ENCODE data around the gene JPT2. TPM values are rescaled to one million over a fixed set of nuclear protein-coding genes. Genes with fewer than 3 reads are reported as not detected.

JPT2 gene, protein sequence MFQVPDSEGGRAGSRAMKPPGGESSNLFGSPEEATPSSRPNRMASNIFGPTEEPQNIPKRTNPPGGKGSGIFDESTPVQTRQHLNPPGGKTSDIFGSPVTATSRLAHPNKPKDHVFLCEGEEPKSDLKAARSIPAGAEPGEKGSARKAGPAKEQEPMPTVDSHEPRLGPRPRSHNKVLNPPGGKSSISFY
- 10 to 100 TPM; 29.1 to 35.3 TPM for total RNA-seq
- long read RNA-seq, partial matches to known transcripts: 2 of 10 reads
- long read RNA-seq, other reads (novel, unspliced or antisense): 6 of 10 reads

DNA sequence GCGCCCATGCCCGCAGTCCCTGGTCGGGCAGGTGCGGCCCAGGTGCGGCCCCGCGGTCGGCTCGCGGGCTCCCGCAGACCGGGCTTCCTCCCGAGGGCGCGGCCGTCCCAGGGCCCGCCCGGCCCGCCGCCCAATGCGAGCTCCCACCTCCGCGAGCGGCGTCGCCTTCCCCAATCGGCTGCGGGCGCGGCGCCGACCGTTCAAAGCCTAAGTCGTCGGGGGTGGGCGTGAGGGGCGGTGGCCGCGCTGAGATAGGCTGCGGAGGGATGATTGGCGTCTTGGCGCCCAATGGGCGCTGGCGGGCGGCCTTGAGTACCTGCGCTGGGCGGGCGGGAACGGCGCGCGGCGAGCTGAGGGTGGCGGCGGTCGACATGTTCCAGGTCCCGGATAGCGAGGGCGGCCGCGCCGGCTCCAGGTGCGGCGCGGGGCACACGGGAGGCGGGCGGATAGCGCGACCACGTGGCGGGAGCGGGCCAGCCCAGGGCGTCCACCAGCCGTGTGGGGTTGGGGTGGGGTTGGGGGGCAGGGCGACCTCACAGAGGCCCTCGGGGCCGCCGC is at the start of gene JPT2:
JPT2 (plus strand) TSS at position 338 of the 558 bp plus-strand sequence; CDS start at position 372, 34 bp downstream.
- peak; percentile 98 for DNase-seq
- intact Hi-C loops (cut with DNase I): loop anchor here in 1 of 2 donors (10.0 kb wide), 1 partner anchor 63 kb away; the partner anchor contains the start of genes CRAMP1 and IFT140
- peak; percentile 99 for ATAC-seq

DNA sequence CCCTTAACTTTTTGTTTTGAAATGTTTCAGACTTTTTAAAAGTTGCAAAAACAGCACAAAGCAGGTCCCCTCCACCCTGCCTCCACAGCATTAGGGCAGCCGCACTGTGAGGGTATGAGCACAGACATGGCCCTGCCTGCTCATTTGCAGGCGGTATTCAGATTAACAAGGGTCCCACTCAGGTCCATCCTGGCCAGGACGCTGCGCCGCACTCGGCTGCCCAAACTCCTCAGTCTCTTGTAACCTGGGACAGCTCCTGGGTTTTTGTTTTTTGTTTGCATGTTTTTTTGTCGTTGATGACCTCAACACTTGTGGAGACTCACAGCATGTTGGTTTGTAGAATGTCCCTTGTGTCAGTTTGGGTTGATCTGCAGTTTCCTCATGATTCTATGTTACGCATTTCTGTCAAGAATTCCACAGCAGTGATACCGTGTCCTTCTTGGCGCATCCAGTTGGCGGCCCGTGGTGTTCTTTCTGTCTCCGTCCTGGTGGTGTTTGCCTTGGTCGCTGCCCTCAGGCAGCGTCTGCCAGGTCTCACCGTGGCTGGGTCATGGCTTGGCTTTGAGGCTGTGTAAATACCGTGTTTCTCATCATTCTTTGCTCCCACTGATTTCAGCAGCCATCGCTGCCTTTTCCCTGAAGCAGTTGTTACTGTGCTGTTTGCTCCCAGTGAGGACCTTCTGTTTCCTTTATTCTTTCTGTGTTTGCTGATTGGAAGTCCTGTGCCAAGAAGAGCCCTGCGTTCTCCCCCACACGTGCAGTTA is 47.4 kb upstream of the JPT2 start:
- intact Hi-C loops (cut with DNase I): no loop called here

DNA sequence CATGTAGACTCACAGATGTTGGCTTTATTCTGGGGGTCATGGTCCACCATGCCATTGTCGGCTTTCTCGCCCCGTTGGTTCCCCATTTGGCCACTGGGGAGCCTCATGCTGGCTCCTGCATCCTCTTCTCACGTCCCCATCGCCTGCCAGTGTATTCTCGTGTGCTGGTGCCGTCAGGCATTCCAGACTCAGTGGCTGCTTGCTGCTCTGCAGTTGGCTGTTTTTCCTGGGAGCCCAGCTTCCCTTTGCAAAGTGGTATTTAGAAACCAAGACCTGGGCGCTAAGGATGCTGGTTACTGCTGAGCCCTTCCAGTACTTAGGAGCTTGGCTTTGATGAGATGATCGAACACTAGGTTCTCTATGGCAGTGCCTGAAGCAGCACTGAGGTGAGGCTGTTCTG is 46.8 kb upstream of the JPT2 start:
- ATAC-seq (no peak), DNase-seq (no peak)
- intact Hi-C loops (cut with DNase I): no loop called here

More for the DNA sequence above, 47.4 kb upstream of the JPT2 start:
- peak; percentile 44 for DNase-seq
- ATAC-seq: no peak

DNA sequence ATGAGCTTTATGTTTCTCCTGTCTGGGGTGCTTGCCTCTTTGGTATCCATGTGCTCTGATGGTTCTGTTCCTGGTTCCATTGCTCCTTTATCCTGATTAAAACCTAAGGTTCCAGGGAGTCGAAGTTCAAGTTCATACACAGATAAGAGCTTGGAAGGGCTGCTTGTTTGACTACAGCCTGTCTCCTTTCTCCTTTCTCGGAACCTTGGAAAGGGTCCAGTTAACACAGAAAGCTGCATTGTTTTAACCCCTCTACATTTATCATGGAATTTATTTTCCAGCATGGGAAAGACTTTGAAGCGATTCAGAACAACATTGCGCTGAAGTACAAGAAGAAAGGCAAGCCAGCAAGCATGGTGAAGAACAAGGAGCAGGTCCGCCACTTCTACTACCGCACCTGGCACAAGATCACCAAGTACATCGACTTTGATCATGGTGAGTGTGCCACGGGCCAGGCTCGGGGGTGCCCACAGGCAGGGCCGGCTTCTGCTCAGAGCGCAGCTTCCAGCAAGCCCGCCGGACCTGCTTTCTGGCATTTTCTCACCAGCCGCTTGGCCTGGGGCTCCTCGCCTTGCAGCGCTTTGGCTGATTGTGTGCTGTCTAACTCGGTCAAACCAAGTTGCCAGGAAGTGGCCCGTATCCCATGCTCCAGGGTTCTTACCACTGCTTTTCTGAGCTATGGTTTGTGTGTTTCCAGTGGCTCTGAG is 46.0 kb upstream of the JPT2 start:
- intact Hi-C loops (cut with DNase I): no loop called here
- ATAC-seq (no peak), DNase-seq (no peak)

DNA sequence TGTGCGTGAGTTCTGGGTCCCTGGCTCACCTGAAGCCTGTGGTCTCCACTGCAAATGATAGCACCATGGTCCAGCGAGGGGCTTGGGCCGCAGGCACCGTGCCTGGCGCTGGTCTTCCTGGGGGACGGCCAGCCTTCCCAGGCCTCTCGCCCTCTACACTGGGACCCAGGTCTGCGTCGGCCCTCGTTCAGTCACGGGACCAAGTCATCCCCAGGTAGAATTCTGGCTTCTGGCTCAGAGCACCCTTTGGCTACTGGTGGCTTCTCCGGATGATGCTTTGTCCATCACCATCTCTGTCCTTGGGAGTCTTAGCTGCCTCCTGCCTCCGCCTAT is 45.5 kb upstream of the JPT2 start:
- intact Hi-C loops (cut with DNase I): no loop called here
- no peak for ATAC-seq
- DNase-seq: no peak

DNA sequence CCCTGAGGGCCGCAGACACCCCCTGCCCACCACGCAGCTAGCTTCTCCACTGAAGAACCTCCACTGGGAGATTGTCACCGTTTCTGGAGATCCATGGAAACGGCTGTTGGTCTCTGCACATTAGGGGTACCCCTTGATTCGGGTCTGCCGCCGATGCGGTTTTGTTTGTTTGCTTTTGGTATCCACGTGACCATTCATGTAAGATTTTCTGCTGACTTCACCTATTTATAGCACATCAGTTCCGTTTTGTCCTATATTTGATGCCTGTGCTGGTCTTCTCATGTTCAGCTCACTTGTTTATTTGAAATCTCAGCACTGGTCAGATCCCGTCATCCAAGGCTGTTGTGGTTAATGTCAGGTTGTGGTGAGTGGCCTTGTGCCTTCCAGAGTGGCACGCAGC is 44.8 kb upstream of the JPT2 start:
- no peak for DNase-seq
- intact Hi-C loops (cut with DNase I): no loop called here
- ATAC-seq: no peak

DNA sequence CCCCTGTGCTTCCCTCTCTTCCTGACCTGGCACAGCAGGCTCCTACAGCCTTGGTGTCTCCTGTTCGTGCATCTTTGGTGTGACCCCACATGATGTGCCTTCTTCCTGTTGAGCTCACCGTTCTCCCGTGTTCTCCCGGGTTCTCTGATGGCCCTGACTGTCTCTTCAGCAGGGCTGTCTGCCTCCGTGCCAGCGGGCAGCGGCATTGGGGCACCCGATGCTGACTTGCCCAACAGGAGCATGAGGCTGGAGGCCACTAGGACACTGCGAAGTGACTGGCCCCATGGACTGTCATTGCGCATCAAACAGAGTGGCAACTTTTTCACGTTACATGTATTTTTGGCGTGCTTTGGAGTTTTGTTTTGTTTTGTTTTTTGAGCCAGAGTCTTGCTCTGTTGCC is 43.5 kb upstream of the JPT2 start:
- DNase-seq (no peak), ATAC-seq (no peak)
- intact Hi-C loops (cut with DNase I): no loop called here

DNA sequence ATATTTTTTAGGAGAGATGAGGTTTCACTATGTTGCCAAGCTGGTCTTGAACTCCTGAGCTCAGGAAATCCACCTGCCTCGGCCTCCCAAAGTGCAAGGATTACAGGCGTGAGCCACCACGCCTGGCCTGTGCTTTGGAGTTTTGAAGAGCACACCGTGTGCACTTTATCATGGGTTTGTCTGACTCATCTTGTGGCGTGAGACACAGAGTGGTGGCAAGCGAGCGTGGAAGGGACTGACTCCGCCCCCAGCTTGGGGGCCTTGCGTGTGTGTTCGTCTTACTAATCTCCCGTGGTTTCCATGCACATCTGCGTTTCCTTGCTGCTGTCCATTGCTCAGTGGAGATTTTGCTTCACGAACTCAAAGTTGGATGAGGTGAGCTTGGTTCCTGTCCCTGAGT is 43.0 kb upstream of the JPT2 start:
- intact Hi-C loops (cut with DNase I): no loop called here
- ATAC-seq (no peak), DNase-seq (no peak)

DNA sequence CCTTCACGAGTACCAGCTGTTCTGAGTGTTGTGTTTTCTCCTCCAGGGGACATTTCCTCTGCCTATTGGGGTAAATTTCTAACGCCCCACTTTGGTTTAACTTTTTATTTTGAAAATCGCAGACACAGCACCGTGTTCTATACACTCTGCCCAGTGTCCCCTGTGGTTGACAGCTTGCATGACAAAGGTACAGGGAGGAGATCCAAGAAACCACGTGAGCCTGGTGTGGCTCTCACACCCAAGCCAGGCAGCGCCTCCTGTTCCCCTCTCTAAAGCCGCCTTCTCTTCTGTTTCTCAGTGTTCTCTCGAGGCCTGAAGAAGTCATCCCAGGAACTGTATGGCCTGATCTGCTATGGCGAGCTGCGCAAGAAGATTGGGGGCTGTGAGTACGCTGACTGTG is 40.6 kb upstream of the JPT2 start:
- intact Hi-C loops (cut with DNase I): no loop called here
- DNase-seq (no peak), ATAC-seq (no peak)

DNA sequence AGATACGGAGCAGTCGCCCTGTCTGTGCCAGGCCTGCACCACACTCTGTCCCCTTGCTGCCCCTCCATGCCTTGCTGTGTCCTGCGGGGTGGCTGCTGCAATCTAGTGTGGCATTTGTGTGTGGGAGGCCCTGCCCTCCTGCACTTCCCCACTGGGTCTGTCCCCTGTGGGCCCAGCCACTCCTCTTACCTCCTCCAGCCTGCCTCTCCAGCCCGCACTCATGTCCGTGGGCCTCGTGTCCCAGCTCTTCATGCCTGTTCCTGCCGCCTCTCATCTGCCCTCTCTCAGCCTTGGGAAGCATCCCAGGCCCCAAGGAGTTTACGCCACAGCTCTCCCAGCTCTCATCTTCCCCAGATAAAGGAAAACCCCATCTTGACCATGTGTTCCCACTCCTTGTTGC is 39.3 kb upstream of the JPT2 start:
- ATAC-seq: no peak
- DNase-seq: no peak
- intact Hi-C loops (cut with DNase I): no loop called here

DNA sequence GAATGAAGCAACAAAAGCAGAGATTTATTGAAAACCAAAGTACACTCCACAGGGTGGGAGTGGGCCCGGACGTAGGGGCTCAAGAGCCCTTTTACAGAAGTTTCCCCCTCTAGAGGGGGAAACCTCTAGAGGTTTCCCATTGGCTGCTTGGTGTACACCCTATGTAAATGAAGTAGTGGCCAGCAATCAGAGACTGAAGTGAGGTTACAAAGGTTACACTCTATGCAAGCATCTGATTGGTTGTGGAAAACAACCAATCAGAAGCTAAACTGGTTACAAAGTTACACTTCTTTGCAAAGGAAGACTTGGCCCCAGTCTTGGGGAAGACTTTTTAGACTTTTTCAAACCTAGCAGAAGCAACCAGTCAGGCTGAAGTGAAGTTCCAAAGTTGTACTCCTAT is 38.8 kb upstream of the JPT2 start:
- DNase-seq: no peak
- intact Hi-C loops (cut with DNase I): no loop called here
- no peak for ATAC-seq

DNA sequence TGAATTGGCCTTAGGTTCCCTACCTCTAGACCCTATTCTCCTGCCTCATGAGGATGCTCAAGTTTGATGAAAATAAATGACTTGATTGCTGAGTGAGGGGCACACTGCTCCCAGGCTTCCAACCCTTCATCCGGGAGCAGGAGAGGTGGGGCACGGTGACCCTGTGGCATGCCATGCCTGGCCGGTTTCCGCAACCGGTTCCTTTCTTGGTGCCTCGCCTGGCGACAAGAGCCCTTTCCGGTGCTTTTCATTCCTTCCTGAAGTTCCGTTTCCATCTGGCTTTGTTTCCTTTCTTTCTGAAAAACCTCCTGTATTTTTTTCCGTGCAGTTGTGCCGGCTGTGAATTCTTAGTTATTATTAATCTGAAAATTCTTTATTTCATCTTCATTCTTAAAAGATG is 38.2 kb upstream of the JPT2 start:
- DNase-seq: no peak
- ATAC-seq: no peak
- intact Hi-C loops (cut with DNase I): no loop called here

DNA sequence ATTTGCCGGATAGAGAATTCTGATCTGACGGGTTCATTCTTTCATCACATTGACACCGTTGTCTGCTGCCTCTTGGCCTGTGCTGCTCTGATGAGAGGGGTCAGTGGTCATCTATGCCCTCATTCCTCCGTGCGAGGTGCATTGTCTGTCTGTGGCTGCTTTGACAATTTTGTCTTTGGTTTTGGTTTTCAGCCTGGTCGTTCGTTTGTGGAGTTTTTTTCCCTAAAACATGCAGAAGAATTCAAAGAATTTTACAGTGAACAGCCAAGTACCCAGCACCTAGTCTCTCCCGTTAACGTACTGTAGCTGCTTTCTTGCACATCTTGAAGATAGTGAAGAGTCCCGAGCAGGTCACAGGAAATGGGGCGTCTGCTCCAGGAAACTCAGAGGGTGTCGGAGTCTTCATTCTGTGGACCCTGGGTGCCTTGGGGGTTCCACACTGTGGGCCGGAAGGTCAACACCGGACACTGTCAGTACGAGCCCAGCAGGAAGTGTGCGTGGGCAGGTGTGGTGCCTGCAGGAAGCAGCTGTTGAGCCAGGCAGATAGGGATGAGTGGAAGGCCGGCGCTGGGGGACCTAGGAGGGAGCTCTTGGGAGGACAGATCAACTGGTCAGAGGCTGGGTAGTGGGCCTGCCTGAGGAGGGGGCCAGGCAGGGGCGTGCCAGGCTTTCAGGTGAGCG is 37.7 kb upstream of the JPT2 start:
- intact Hi-C loops (cut with DNase I): no loop called here
- ATAC-seq: peak in 1 of 2 donors; percentile 33

DNA sequence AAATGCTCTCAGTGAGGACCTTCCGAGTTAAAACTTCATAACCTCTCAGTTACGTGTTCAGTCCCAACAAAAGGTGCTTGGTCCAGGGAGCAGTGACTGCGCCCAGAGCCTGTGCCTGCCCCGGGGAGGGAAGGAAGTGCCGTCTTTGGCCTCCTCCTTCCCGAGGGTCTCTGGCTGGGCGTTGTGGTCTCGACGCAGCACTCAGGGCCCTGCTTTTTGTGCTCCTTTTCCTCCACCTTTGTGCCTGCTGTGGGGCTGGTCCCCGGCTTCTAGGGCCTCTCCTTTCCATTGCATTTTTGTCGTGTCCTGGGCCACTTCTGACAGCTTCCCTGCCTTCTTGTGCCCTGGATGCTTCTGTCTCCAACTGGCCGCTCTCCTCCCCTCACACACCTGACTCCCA is 36.8 kb upstream of the JPT2 start:
- ATAC-seq: no peak

More for the DNA sequence above, 37.7 kb upstream of the JPT2 start:
- no peak for DNase-seq

DNA sequence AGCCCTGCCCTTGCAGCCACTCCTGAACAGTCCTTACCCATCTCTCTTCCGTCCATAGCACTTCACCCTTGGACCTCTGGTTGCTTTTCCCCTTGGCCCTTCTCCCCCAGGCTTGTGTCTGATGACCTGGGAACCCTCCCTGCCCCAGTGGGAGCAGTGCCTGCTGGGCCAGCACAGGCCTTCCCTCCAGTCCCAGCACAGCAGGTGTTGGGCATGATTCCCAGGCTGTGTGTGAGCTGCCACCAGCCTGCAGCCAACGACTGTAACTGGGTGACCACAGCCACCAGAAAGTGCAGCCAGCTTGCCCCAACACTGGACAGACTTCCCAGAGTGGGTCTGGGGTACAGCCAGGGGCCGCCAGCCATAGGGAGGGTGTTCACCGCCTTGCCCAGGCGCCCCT is 35.9 kb upstream of the JPT2 start:
- DNase-seq (no peak), ATAC-seq (peak in 1 of 2 donors; percentile 78)
- intact Hi-C loops (cut with DNase I): no loop called here

More for the DNA sequence above, 36.8 kb upstream of the JPT2 start:
- intact Hi-C loops (cut with DNase I): no loop called here
- DNase-seq: no peak

DNA sequence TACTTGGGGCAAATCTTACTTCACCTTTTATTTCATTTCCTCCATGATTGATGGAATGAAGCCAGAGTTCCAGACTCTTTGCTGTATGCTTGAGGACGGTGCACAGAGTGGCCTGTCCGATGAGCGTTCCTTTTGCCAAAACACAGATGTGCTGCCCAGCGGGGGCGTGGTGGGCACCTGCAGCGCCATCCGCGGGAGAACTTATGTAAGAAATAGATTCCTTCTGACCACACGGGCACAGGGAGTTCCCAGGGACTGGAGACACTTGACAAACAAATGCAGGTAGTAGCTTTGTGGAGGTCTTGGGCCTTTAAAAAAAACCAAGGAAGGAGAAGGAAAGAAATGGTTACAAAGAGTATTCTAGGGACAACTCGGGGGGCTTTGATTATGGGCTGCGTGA is 35.3 kb upstream of the JPT2 start:
- ATAC-seq: no peak
- DNase-seq: no peak
- intact Hi-C loops (cut with DNase I): no loop called here

DNA sequence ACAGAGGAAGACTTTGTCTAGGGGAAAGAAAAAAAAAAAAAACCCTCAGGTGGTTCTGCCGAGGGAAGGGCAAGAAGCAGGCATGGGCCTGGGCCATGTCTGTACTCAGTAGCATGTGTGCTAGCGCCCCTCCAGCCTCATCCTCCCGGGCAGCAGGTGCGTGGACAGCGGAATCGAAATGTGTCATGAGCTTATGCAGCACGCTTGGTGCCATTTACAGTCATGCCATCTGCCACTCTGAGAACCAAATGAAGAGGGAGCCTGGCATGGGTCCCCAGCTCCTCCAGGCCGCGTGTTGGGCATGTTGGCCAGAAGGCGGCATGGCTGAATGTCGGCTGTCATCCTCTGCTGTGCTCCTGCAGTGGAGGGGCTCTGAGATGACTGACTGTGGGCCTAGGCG is 34.6 kb upstream of the JPT2 start:
- ATAC-seq (no peak), DNase-seq (no peak)
- intact Hi-C loops (cut with DNase I): no loop called here

DNA sequence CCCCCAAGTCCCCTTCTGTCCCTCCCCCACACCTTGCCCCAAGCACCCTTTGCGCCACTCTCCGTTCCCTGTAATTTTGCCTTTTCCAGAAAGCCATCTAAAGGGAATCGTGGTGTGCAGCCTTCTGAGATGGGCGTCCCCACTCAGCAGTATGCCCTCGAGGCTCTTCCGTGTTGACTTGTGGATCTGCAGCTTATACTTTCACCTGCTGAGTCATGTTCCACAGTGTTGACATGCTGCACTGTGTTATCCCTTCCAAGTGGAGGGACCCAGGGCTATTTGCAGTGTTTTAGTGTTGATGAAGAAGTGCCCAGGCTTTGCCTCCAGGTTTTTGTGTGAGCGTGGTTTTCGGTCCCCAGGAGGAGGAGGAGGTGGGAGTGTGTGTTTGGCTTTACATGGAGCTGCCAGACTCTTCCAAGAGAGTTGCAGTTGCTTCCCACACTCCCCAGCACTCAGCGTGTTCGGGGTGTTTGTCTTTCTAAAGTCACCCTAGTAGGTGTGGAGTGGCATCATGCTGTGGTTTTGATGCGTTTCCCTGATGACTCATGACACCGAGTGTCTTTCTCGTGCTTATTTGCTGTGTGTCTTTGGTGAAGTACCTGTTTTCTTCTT is 32.1 kb upstream of the JPT2 start:
- no peak for DNase-seq
- no peak for ATAC-seq

DNA sequence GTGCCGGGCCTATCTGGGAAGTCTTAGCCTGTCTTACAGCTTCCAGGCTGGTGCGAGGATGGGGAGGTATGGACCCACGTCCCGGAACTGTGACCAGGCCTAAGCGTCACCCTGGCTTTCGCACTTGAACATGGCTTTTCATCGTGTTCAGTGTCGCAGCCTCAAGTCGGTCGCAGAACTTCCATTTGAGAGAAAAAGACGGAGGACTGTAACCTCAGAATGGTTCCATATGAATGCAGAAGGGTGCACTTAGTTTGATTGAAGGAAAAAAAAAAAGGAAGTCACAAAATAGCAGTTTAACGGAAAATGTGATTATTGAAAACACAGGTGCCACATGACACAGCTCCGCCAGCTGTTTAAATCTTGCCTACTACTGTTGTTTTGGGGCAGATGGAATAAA is 30.2 kb upstream of the JPT2 start:
- DNase-seq (no peak), ATAC-seq (no peak)
- intact Hi-C loops (cut with DNase I): no loop called here

More for the DNA sequence above, 32.1 kb upstream of the JPT2 start:
- intact Hi-C loops (cut with DNase I): no loop called here

All from left cardiac atrium (tissue), 4 donors.